ENCODE measurements around the gene TRAF3IP3. TPM values are rescaled to one million over a fixed set of nuclear protein-coding genes. Genes with fewer than 3 reads are reported as not detected.

TRAF3IP3 gene
- total RNA-seq, 1 donor from 2014 or later, result 7.1 TPM

- H3K4me3 ChIP-seq, result no peak overlapping the region
- no peaks in the 10 kb centered on the region for H3K4me1 ChIP-seq
- no peaks in the 10 kb centered on the region for H3K9me3 ChIP-seq
- TF ChIP-seq POLR2AphosphoS5 (IDR thresholded peaks at IDR 0.05; ENCODE audit: insufficient read depth in 1 of 2, low read depth in 1 of 2), result no peak
- TF ChIP-seq POLR2A (IDR thresholded peaks at IDR 0.05), result no peak
- no peak for TF ChIP-seq CTCF (IDR thresholded peaks at IDR 0.05)
- intact Hi-C loops (cut with DNase I), result loop anchor here (10.0 kb wide), 1 partner anchor 54 kb away; no protein-coding TSS in a partner anchor
- no peaks in the 10 kb centered on the region for H3K36me3 ChIP-seq
- no peak overlapping the region for H3K27ac ChIP-seq
- no peak for DNase-seq (ENCODE audit: extremely low spot score in 2 of 2)
- H3K27me3 ChIP-seq, result no peaks in the 10 kb centered on the region
Observed at GRCh38 chr1:209749205-209749604, 6.6 kb upstream of the TRAF3IP3 start.

- no peak overlapping the region for H3K27ac ChIP-seq
- no peaks in the 10 kb centered on the region for H3K27me3 ChIP-seq
- TF ChIP-seq POLR2A (IDR thresholded peaks at IDR 0.05) (no peak), POLR2AphosphoS5 (IDR thresholded peaks at IDR 0.05; ENCODE audit: insufficient read depth in 1 of 2, low read depth in 1 of 2) (no peak), CTCF (IDR thresholded peaks at IDR 0.05) (no peak)
- intact Hi-C loops (cut with DNase I), result loop anchor here (10.0 kb wide), 1 partner anchor 55 kb away; no protein-coding TSS in a partner anchor
- no peak for DNase-seq (ENCODE audit: extremely low spot score in 2 of 2)
- H3K4me3 ChIP-seq, result no peak overlapping the region
- no peaks in the 10 kb centered on the region for H3K4me1 ChIP-seq
- H3K36me3 ChIP-seq, result no peaks in the 10 kb centered on the region
- H3K9me3 ChIP-seq, result no peaks in the 10 kb centered on the region
Observed at GRCh38 chr1:209749670-209750323, 6.1 kb upstream of the TRAF3IP3 start.

- no peak overlapping the region for H3K27ac ChIP-seq
- H3K36me3 ChIP-seq, result no peaks in the 10 kb centered on the region
- no peak for TF ChIP-seq POLR2A (IDR thresholded peaks at IDR 0.05)
- TF ChIP-seq CTCF (IDR thresholded peaks at IDR 0.05), result no peak
- no peak for TF ChIP-seq POLR2AphosphoS5 (IDR thresholded peaks at IDR 0.05; ENCODE audit: insufficient read depth in 1 of 2, low read depth in 1 of 2)
- no peaks in the 10 kb centered on the region for H3K9me3 ChIP-seq
- no peak for DNase-seq (ENCODE audit: extremely low spot score in 2 of 2)
- no peaks in the 10 kb centered on the region for H3K4me1 ChIP-seq
- intact Hi-C loops (cut with DNase I), result no loop called here
- no peaks in the 10 kb centered on the region for H3K27me3 ChIP-seq
- no peak overlapping the region for H3K4me3 ChIP-seq
Observed at GRCh38 chr1:209751627-209752231, 4.1 kb upstream of the TRAF3IP3 start.

GRCh38 chr1:209752890-209753289 lies 3.0 kb upstream of the TRAF3IP3 start:
- no peaks in the 10 kb centered on the region for H3K36me3 ChIP-seq

More at GRCh38 chr1:209752890-209753289, 3.0 kb upstream of the TRAF3IP3 start:
- DNase-seq (ENCODE audit: extremely low spot score in 2 of 2), result no peak
- Histone ChIP-seq H3K27ac (no peak overlapping the region), H3K9me3 (no peaks in the 10 kb centered on the region), H3K4me3 (no peak overlapping the region), H3K27me3 (no peaks in the 10 kb centered on the region), H3K4me1 (no peaks in the 10 kb centered on the region)
- no peak for TF ChIP-seq POLR2A (IDR thresholded peaks at IDR 0.05)
- TF ChIP-seq POLR2AphosphoS5 (IDR thresholded peaks at IDR 0.05; ENCODE audit: insufficient read depth in 1 of 2, low read depth in 1 of 2), result no peak
- no peak for TF ChIP-seq CTCF (IDR thresholded peaks at IDR 0.05)
- intact Hi-C loops (cut with DNase I), result no loop called here

Data from vagina (tissue), 2 donors.